ENCODE data around the gene RAPH1.

- TF ChIP-seq CTCF (IDR thresholded peaks at IDR 0.05) (no peak), POLR2A (IDR thresholded peaks at IDR 0.05) (no peak)
These were observed 90.4 kb downstream of the RAPH1 start for GRCh38 chr2:203444738-203445137.
